Sigmoid colon (tissue), 4 donors: ENCODE results near the gene SMOC2.

Experiments
- CTCF ChIP-seq, 4 experiments: fragments of 450-650 bp in 3 of 4; fragments of 200-600 bp in 1 of 4; IDR thresholded peaks; one replicate each; pipeline ENCODE4 v1.5.1; 2016 to 2019; ENCODE audit warnings: antibody characterized with exemption in 4 of 4, mild to moderate bottlenecking in 3 of 4, moderate library complexity in 2 of 4
- EP300 ChIP-seq, 4 donors: sonication (generic); formaldehyde crosslinking; IDR thresholded peaks; one replicate each; pipeline ENCODE4 v1.6.1; 2017; ENCODE audit warnings: antibody characterized with exemption in 4 of 4
- POLR2A ChIP-seq, 2 donors: fragments of 450-650 bp; IDR thresholded peaks; one replicate each; pipeline ENCODE4 v1.6.1; 2016; ENCODE audit warnings: antibody characterized with exemption in 2 of 2, mild to moderate bottlenecking in 2 of 2, moderate library complexity in 2 of 2
- POLR2AphosphoS5 ChIP-seq, 4 donors: sonication (generic); formaldehyde crosslinking; IDR thresholded peaks; one replicate each; pipeline ENCODE4 v1.6.1; 2017; ENCODE audit warnings: antibody characterized with exemption in 4 of 4

- no peak for TF ChIP-seq EP300 (IDR thresholded peaks at IDR 0.05)
- no peak for TF ChIP-seq POLR2A (IDR thresholded peaks at IDR 0.05)
- TF ChIP-seq CTCF (IDR thresholded peaks at IDR 0.05): no peak
- no peak for TF ChIP-seq POLR2AphosphoS5 (IDR thresholded peaks at IDR 0.05)
Measured at GRCh38 chr6:168684906-168685305, 243.9 kb downstream of the SMOC2 start.
